DND-41 (cell line): ENCODE measurements around the gene RBP4.

Source experiments
- ATAC-seq: fragments of 200-7000 bp; cut with Tn5 transposase; 3 replicates; pipeline ENCODE4 v1.9.1; 2021; ENCODE audit warnings: low read depth; ENCODE audit not compliant: insufficient read depth
- DNase-seq: peaks from one replicate; pipeline ENCODE4 v3.0.0-alpha.2; 2020
- H2AFZ ChIP-seq: 2 replicates; pipeline ENCODE4 v1.6.0; 2012; ENCODE audit warnings: low read depth, low read length
- H3K27ac ChIP-seq: 2 replicates; pipeline ENCODE4 v1.5.1; 2012; ENCODE audit warnings: low read length, inconsistent platforms
- H3K27me3 ChIP-seq: fragments of 200-600 bp; sonication (generic); 2 replicates; pipeline ENCODE4 v1.6.0; 2012; ENCODE audit warnings: low read length, mild to moderate bottlenecking, inconsistent platforms; ENCODE audit not compliant: insufficient read depth, poor library complexity
- H3K36me3 ChIP-seq: 2 replicates; pipeline ENCODE4 v1.5.1; 2012; ENCODE audit warnings: low read length, inconsistent platforms; ENCODE audit not compliant: insufficient read depth
- H3K4me1 ChIP-seq: 2 replicates; pipeline ENCODE4 v1.5.1; 2012; ENCODE audit warnings: mild to moderate bottlenecking, low read length; ENCODE audit not compliant: insufficient read depth
- H3K4me2 ChIP-seq: 2 replicates; pipeline ENCODE4 v1.6.0; 2012; ENCODE audit warnings: mild to moderate bottlenecking, moderate library complexity, low read length, inconsistent platforms; ENCODE audit not compliant: insufficient read depth
- H3K4me3 ChIP-seq, 2 experiments: fragments of 200-600 bp in 1 of 2; shearing (Covaris generic) in 1 of 2; 2 replicates each; pipeline ENCODE4 v1.5.1; 2012 to 2016; ENCODE audit warnings: inconsistent platforms in 2 of 2, low read length in 2 of 2, mild to moderate bottlenecking in 2 of 2, low read depth in 1 of 2, moderate library complexity in 1 of 2
- H3K79me2 ChIP-seq: 2 replicates; pipeline ENCODE4 v1.6.0; 2012; ENCODE audit warnings: low read length, inconsistent platforms; ENCODE audit not compliant: insufficient read depth
- H3K9ac ChIP-seq: 2 replicates; pipeline ENCODE4 v1.6.0; 2012; ENCODE audit warnings: low read depth, mild to moderate bottlenecking, inconsistent platforms, low read length, moderate library complexity
- H3K9me3 ChIP-seq: 2 replicates; pipeline ENCODE4 v1.5.1; 2012; ENCODE audit warnings: low read length, moderate library complexity, mild to moderate bottlenecking, inconsistent platforms; ENCODE audit not compliant: insufficient read depth, severe bottlenecking
- H4K20me1 ChIP-seq: 2 replicates; pipeline ENCODE4 v1.6.0; 2012; ENCODE audit warnings: low read length; ENCODE audit not compliant: insufficient read depth
- EZH2 ChIP-seq: IDR thresholded peaks from 3 replicates; pipeline ENCODE4 v1.6.1; 2012; ENCODE audit warnings: borderline replicate concordance, low read depth, mild to moderate bottlenecking, moderate library complexity, low read length, inconsistent platforms; ENCODE audit not compliant: severe bottlenecking
- TF ChIP-seq, protein P1 (sequence below): IDR thresholded peaks from 2 replicates; pipeline ENCODE4 v1.5.1; 2012; ENCODE audit warnings: borderline replicate concordance, low read length, moderate library complexity, mild to moderate bottlenecking; ENCODE audit not compliant: poor library complexity, severe bottlenecking; ENCODE audit errors: extremely low read depth

RBP4 gene

DNA sequence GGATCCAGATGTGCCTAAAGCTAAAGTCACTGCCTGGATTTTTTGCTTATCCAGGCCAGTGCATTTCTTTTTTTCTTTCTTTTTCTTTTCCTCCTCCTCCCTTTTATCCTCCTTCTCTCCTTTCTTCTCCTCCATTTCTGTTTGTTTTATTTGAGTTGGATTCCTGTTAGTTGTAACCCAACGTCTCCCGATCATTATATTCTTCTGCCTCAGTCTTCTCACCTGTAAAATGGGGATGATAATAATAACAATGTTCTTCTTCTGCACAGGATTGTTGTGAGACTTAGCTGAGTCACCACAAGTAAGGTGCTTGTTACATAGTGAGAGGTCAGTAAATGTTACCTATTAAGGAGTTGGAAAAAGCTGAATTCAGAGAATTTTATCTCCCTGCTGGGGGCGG, 48.3 kb downstream of the RBP4 start:
- Histone ChIP-seq H3K36me3 (no peaks in the 10 kb centered on the region), H3K27me3 (no peaks in the 10 kb centered on the region), H3K9ac (no peak overlapping the region), H3K4me2 (no peak overlapping the region), H2AFZ (no peak overlapping the region), H3K4me3 (no peak overlapping the region), H3K27ac (no peak overlapping the region), H3K79me2 (no peaks in the 10 kb centered on the region), H4K20me1 (no peaks in the 10 kb centered on the region), H3K4me1 (no peaks in the 10 kb centered on the region), H3K9me3 (no peaks in the 10 kb centered on the region)
- DNase-seq (no peak), ATAC-seq (no peak)
- TF ChIP-seq, protein P1, sequence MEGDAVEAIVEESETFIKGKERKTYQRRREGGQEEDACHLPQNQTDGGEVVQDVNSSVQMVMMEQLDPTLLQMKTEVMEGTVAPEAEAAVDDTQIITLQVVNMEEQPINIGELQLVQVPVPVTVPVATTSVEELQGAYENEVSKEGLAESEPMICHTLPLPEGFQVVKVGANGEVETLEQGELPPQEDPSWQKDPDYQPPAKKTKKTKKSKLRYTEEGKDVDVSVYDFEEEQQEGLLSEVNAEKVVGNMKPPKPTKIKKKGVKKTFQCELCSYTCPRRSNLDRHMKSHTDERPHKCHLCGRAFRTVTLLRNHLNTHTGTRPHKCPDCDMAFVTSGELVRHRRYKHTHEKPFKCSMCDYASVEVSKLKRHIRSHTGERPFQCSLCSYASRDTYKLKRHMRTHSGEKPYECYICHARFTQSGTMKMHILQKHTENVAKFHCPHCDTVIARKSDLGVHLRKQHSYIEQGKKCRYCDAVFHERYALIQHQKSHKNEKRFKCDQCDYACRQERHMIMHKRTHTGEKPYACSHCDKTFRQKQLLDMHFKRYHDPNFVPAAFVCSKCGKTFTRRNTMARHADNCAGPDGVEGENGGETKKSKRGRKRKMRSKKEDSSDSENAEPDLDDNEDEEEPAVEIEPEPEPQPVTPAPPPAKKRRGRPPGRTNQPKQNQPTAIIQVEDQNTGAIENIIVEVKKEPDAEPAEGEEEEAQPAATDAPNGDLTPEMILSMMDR, result no peak
- TF ChIP-seq EZH2, result no peak

DNA sequence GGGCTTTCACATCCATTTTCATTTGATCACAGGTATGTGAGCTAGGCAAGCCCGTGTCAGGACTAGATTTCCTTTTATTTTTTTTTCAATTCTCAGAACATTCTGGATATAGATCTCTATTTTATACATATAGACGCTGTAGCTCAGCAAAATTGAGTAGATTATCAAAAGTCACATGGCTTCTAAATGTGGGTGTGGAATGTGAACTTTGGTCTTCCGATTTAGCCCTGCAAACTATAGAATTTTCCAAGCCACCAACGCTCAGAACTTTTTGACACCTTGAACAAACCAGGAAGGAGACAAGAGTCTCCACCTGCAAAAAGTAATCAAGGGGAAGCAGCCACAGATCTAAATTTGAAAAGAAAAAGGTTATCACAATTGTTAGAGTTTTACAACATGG, 50.4 kb downstream of the RBP4 start:
- H3K4me3 ChIP-seq, result no peak overlapping the region
- no peaks in the 10 kb centered on the region for H3K27me3 ChIP-seq
- H3K36me3 ChIP-seq, result no peaks in the 10 kb centered on the region
- H3K79me2 ChIP-seq, result no peaks in the 10 kb centered on the region
- DNase-seq (no peak), ATAC-seq (no peak)
- no peak for TF ChIP-seq EZH2
- TF ChIP-seq, protein P1, result no peak
- no peak overlapping the region for H3K4me2 ChIP-seq
- H3K9me3 ChIP-seq, result no peaks in the 10 kb centered on the region
- no peak overlapping the region for H2AFZ ChIP-seq
- no peak overlapping the region for H3K9ac ChIP-seq
- H3K4me1 ChIP-seq, result no peaks in the 10 kb centered on the region
- no peak overlapping the region for H3K27ac ChIP-seq
- H4K20me1 ChIP-seq, result no peaks in the 10 kb centered on the region

DNA sequence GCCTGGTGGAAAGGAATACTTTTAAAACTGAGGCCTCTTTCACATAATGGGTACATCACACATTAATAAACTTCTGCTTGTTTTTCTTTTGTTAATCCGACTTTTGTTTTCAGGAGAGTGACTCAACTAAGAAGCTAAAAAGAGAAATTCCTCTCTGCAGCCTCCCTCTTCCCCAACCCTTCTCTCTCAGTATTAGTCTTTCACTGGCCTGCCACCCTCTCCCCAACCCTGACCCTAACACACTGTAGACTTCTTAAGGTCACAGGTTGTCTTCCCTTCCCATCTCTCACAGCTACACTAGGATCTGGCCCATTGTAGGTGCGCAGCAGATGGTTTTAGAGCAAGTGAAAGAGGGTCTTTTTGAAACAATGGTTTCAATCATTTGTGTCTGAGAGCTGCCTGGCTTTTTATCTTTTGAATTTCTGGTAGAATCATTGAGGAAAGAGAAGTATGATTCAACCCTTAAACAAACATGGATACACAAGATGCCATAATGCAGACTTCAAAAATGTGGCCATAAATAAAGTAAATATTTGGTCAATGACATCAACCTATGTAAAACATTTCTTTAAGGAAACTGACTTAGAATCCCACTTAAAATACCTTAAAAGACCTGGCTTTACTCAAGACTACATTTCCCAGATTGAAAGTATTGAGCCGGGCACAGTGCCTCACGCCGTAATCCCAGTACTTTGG, 52.5 kb downstream of the RBP4 start:
- ATAC-seq (no peak), DNase-seq (no peak)
- no peaks in the 10 kb centered on the region for H3K79me2 ChIP-seq
- no peaks in the 10 kb centered on the region for H3K27me3 ChIP-seq
- TF ChIP-seq, protein P1, result no peak
- no peak for TF ChIP-seq EZH2
- no peak overlapping the region for H2AFZ ChIP-seq
- H3K4me1 ChIP-seq, result no peaks in the 10 kb centered on the region
- no peaks in the 10 kb centered on the region for H4K20me1 ChIP-seq
- H3K4me2 ChIP-seq, result no peak overlapping the region
- H3K36me3 ChIP-seq, result no peaks in the 10 kb centered on the region
- H3K9me3 ChIP-seq, result no peaks in the 10 kb centered on the region
- H3K4me3 ChIP-seq, result no peak overlapping the region
- H3K27ac ChIP-seq, result no peak overlapping the region
- no peak overlapping the region for H3K9ac ChIP-seq
